ENCODE measurements around the gene AVEN. TPM values are rescaled to one million over a fixed set of nuclear protein-coding genes. Genes with fewer than 3 reads are reported as not detected.
"Not testable (repeated sequence)": the region's sequence is repeated elsewhere in the genome, so short reads cannot be mapped to it uniquely, and the experiment has no call there.

Gene AVEN
- total RNA-seq, 2 donors from 2014 or later = 10.3 to 18.6 TPM

GRCh38 chr15:34001536-34001935 is 37.5 kb downstream of the AVEN start:
- ATAC-seq (replicated peaks in 1 of 2) = no peak
- DNase-seq = no peak
- H3K4me3 Mint-ChIP-seq = no peak overlapping the region
- peaks cover 0 to 7% of the 10 kb centered on the region in 2 donors for H3K36me3 Mint-ChIP-seq (ENCODE audit: insufficient read depth in 2 of 2)
- H3K9me3 Mint-ChIP-seq = no peaks in the 10 kb centered on the region
- no peaks in the 10 kb centered on the region for H3K4me1 Mint-ChIP-seq (ENCODE audit: low read depth)
- H3K27ac Mint-ChIP-seq = no peak overlapping the region
- H3K27me3 Mint-ChIP-seq (ENCODE audit: low read depth) = no peaks in the 10 kb centered on the region

GRCh38 chr15:33995666-33996065 is 43.3 kb downstream of the AVEN start:
- H3K36me3 Mint-ChIP-seq (ENCODE audit: insufficient read depth in 2 of 2); ATAC-seq (replicated peaks in 1 of 2); H3K9me3 Mint-ChIP-seq; H3K27ac Mint-ChIP-seq; DNase-seq; H3K4me3 Mint-ChIP-seq; H3K4me1 Mint-ChIP-seq (ENCODE audit: low read depth); H3K27me3 Mint-ChIP-seq (ENCODE audit: low read depth): not testable (repeated sequence)

- Mint-ChIP-seq H3K27me3 (ENCODE audit: low read depth) (no peaks in the 10 kb centered on the region), H3K9me3 (no peaks in the 10 kb centered on the region), H3K4me1 (ENCODE audit: low read depth) (peaks cover 6% of the 10 kb centered on the region), H3K27ac (no peak overlapping the region), H3K4me3 (no peak overlapping the region), H3K36me3 (ENCODE audit: insufficient read depth in 2 of 2) (no peaks in the 10 kb centered on the region)
- ATAC-seq (replicated peaks in 1 of 2) = no peak
- no peak for DNase-seq
Observed at GRCh38 chr15:33994005-33994615, 44.9 kb downstream of the AVEN start.

- H3K27ac Mint-ChIP-seq = no peak overlapping the region
- no peaks in the 10 kb centered on the region for H3K36me3 Mint-ChIP-seq (ENCODE audit: insufficient read depth in 2 of 2)
- no peaks in the 10 kb centered on the region for H3K9me3 Mint-ChIP-seq
- no peak for DNase-seq
- ATAC-seq (replicated peaks in 1 of 2) = no peak
- H3K4me1 Mint-ChIP-seq (ENCODE audit: low read depth) = peaks cover 6% of the 10 kb centered on the region
- no peak overlapping the region for H3K4me3 Mint-ChIP-seq
- H3K27me3 Mint-ChIP-seq (ENCODE audit: low read depth) = no peaks in the 10 kb centered on the region
Observed at GRCh38 chr15:33988384-33988783, 50.6 kb downstream of the AVEN start.

GRCh38 chr15:33987444-33987843 is 51.6 kb downstream of the AVEN start:
- Mint-ChIP-seq H3K9me3 (no peaks in the 10 kb centered on the region), H3K4me3 (no peak overlapping the region), H3K36me3 (ENCODE audit: insufficient read depth in 2 of 2) (no peaks in the 10 kb centered on the region), H3K27ac (no peak overlapping the region), H3K4me1 (ENCODE audit: low read depth) (peaks cover 6% of the 10 kb centered on the region), H3K27me3 (ENCODE audit: low read depth) (no peaks in the 10 kb centered on the region)
- no peak for ATAC-seq (replicated peaks in 1 of 2)
- DNase-seq = no peak

GRCh38 chr15:33985751-33986150 is 53.3 kb downstream of the AVEN start:
- no peak overlapping the region for H3K4me3 Mint-ChIP-seq
- DNase-seq (no peak), ATAC-seq (replicated peaks in 1 of 2) (no peak)
- H3K27me3 Mint-ChIP-seq (ENCODE audit: low read depth) = no peaks in the 10 kb centered on the region
- no peaks in the 10 kb centered on the region for H3K36me3 Mint-ChIP-seq (ENCODE audit: insufficient read depth in 2 of 2)
- no peak overlapping the region for H3K27ac Mint-ChIP-seq
- no peaks in the 10 kb centered on the region for H3K9me3 Mint-ChIP-seq
- peaks cover 6% of the 10 kb centered on the region for H3K4me1 Mint-ChIP-seq (ENCODE audit: low read depth)

GRCh38 chr15:33985287-33985686 is 53.7 kb downstream of the AVEN start:
- H3K4me3 Mint-ChIP-seq = no peak overlapping the region
- H3K9me3 Mint-ChIP-seq = no peaks in the 10 kb centered on the region
- H3K27ac Mint-ChIP-seq = no peak overlapping the region
- ATAC-seq (replicated peaks in 1 of 2) (no peak), DNase-seq (no peak)
- H3K27me3 Mint-ChIP-seq (ENCODE audit: low read depth) = no peaks in the 10 kb centered on the region
- H3K4me1 Mint-ChIP-seq (ENCODE audit: low read depth) = peaks cover 6% of the 10 kb centered on the region
- H3K36me3 Mint-ChIP-seq (ENCODE audit: insufficient read depth in 2 of 2) = no peaks in the 10 kb centered on the region

- no peaks in the 10 kb centered on the region for H3K4me1 Mint-ChIP-seq (ENCODE audit: low read depth)
- H3K4me3 Mint-ChIP-seq = no peak overlapping the region
- H3K9me3 Mint-ChIP-seq = no peaks in the 10 kb centered on the region
- no peak overlapping the region for H3K27ac Mint-ChIP-seq
- no peaks in the 10 kb centered on the region for H3K27me3 Mint-ChIP-seq (ENCODE audit: low read depth)
- ATAC-seq (replicated peaks in 1 of 2) (no peak), DNase-seq (no peak)
- no peaks in the 10 kb centered on the region for H3K36me3 Mint-ChIP-seq (ENCODE audit: insufficient read depth in 2 of 2)
Observed at GRCh38 chr15:33982516-33982915, 56.5 kb downstream of the AVEN start.

- no peak overlapping the region for H3K4me3 Mint-ChIP-seq
- DNase-seq (no peak), ATAC-seq (replicated peaks in 1 of 2) (no peak)
- H3K27ac Mint-ChIP-seq = no peak overlapping the region
- H3K27me3 Mint-ChIP-seq (ENCODE audit: low read depth) = no peaks in the 10 kb centered on the region
- no peaks in the 10 kb centered on the region for H3K9me3 Mint-ChIP-seq
- no peaks in the 10 kb centered on the region for H3K36me3 Mint-ChIP-seq (ENCODE audit: insufficient read depth in 2 of 2)
- H3K4me1 Mint-ChIP-seq (ENCODE audit: low read depth) = no peaks in the 10 kb centered on the region
Observed at GRCh38 chr15:33980159-33980558, 58.8 kb downstream of the AVEN start.

- H3K9me3 Mint-ChIP-seq = no peaks in the 10 kb centered on the region
- no peak overlapping the region for H3K4me3 Mint-ChIP-seq
- H3K27ac Mint-ChIP-seq = no peak overlapping the region
- no peaks in the 10 kb centered on the region for H3K36me3 Mint-ChIP-seq (ENCODE audit: insufficient read depth in 2 of 2)
- DNase-seq (no peak), ATAC-seq (replicated peaks in 1 of 2) (no peak)
- H3K27me3 Mint-ChIP-seq (ENCODE audit: low read depth) = no peaks in the 10 kb centered on the region
- no peaks in the 10 kb centered on the region for H3K4me1 Mint-ChIP-seq (ENCODE audit: low read depth)
Observed at GRCh38 chr15:33975022-33975565, 63.9 kb downstream of the AVEN start.

- ATAC-seq (replicated peaks in 1 of 2) (no peak), DNase-seq (no peak)
- no peak overlapping the region for H3K4me3 Mint-ChIP-seq
- H3K4me1 Mint-ChIP-seq (ENCODE audit: low read depth) = no peaks in the 10 kb centered on the region
- no peaks in the 10 kb centered on the region for H3K27me3 Mint-ChIP-seq (ENCODE audit: low read depth)
- H3K9me3 Mint-ChIP-seq = no peaks in the 10 kb centered on the region
- no peaks in the 10 kb centered on the region for H3K36me3 Mint-ChIP-seq (ENCODE audit: insufficient read depth in 2 of 2)
- H3K27ac Mint-ChIP-seq = no peak overlapping the region
Observed at GRCh38 chr15:33971811-33972210, 67.2 kb downstream of the AVEN start.

- Mint-ChIP-seq H3K27me3 (ENCODE audit: low read depth) (no peaks in the 10 kb centered on the region), H3K27ac (no peak overlapping the region), H3K36me3 (ENCODE audit: insufficient read depth in 2 of 2) (no peaks in the 10 kb centered on the region), H3K9me3 (no peaks in the 10 kb centered on the region), H3K4me3 (no peak overlapping the region), H3K4me1 (ENCODE audit: low read depth) (no peaks in the 10 kb centered on the region)
- ATAC-seq (replicated peaks in 1 of 2) = no peak
- DNase-seq = no peak
Observed at GRCh38 chr15:33968821-33969220, 70.2 kb downstream of the AVEN start.

GRCh38 chr15:33968224-33968623 is 70.8 kb downstream of the AVEN start, which contains the start of gene CHRM5:
CHRM5 (plus strand) TSS chr15:33968497; CDS start chr15:34062718, 94,221 bp downstream.
- ATAC-seq (replicated peaks in 1 of 2) (no peak), DNase-seq (no peak)
- Mint-ChIP-seq H3K36me3 (ENCODE audit: insufficient read depth in 2 of 2) (no peaks in the 10 kb centered on the region), H3K27ac (no peak within 1 kb of the TSS), H3K4me1 (ENCODE audit: low read depth) (no peaks in the 10 kb centered on the region), H3K4me3 (no peak within 1 kb of the TSS), H3K9me3 (no peaks in the 10 kb centered on the region), H3K27me3 (ENCODE audit: low read depth) (no peaks in the 10 kb centered on the region)

- H3K27ac Mint-ChIP-seq = no peak overlapping the region
- H3K27me3 Mint-ChIP-seq (ENCODE audit: low read depth) = no peaks in the 10 kb centered on the region
- H3K36me3 Mint-ChIP-seq (ENCODE audit: insufficient read depth in 2 of 2) = no peaks in the 10 kb centered on the region
- no peak overlapping the region for H3K4me3 Mint-ChIP-seq
- no peaks in the 10 kb centered on the region for H3K9me3 Mint-ChIP-seq
- DNase-seq = no peak
- ATAC-seq (replicated peaks in 1 of 2) = no peak
- H3K4me1 Mint-ChIP-seq (ENCODE audit: low read depth) = no peaks in the 10 kb centered on the region
Observed at GRCh38 chr15:33964665-33965040, 74.4 kb downstream of the AVEN start.

Data from activated T-cell treated with anti-CD3 and anti-CD28 coated beads, Interleukin-2, amount 50 U/mL, for 72 hours (primary cell).